K562 (cell line): ENCODE measurements around the gene ZDHHC8. TPM values are rescaled to one million over a fixed set of nuclear protein-coding genes. Genes with fewer than 3 reads are reported as not detected.
A peak's percentile ranks its signal among the peaks of the same experiment; 100 is the strongest.

Experiments used
- ATAC-seq: fragments of 200-7000 bp; cut with Tn5 transposase; 3 replicates; pipeline ENCODE4 v1.9.1; 2020; ENCODE audit warnings: moderate library complexity
- BruUV-seq: library from RNA; stranded (reverse); fragments of 400-500 nt; replicated peaks from 2 replicates; lab custom pipeline; 2021; lab: Mats Ljungman, UMichigan
- CTCF ChIA-PET: fragments of 300-600 bp; formaldehyde crosslinking; extraction: SDS; loops from one replicate; lab custom pipeline; 2021; ENCODE audit warnings: low intra/inter-chr PET ratio; lab: Yijun Ruan, JAX
- POLR2A ChIA-PET: fragments of 300-600, 350-650 bp; sonication (Branson Sonifier 250); formaldehyde crosslinking; extraction: SDS; loops from one replicate; lab custom pipeline; 2021; ENCODE audit warnings: antibody characterized with exemption, inconsistent platforms; lab: Yijun Ruan, JAX
- DNase-seq, 4 experiments: peaks; one replicate each; pipeline versions ENCODE4 v3.0.0 to v3.0.0-alpha.2; 2011 to 2018; ENCODE audit warnings: low spot score in 3 of 4, mixed read lengths in 3 of 4; ENCODE audit errors: extremely low read depth in 1 of 4
- FAIRE-seq: peaks from 2 replicates; lab custom pipeline; 2011; peaks lifted over from hg19 to GRCh38; lab: Jason Lieb, UNC
- H2AFZ ChIP-seq: 2 replicates; pipeline ENCODE4 v1.6.0; 2011; ENCODE audit warnings: low read depth, low read length, control low read depth, inconsistent platforms
- H3K27ac ChIP-seq: fragments of 200-600 bp; 3 replicates; pipeline ENCODE4 v1.8.0; 2011; ENCODE audit warnings: low read depth, mild to moderate bottlenecking, control low read depth, inconsistent platforms, low read length, moderate library complexity, mixed read lengths; ENCODE audit errors: extremely low read depth
- H3K27me3 ChIP-seq, 2 experiments: fragments of 300-600 bp in 1 of 2; 2 replicates in 1 of 2; 3 replicates in 1 of 2; pipeline versions ENCODE4 v1.6.0 to v1.8.0; 2011; ENCODE audit warnings: inconsistent platforms in 2 of 2, low read length in 2 of 2, mild to moderate bottlenecking in 1 of 2, mixed read lengths in 1 of 2, moderate library complexity in 1 of 2; ENCODE audit not compliant: control insufficient read depth in 2 of 2, insufficient read depth in 2 of 2
- H3K36me3 ChIP-seq: fragments of 300-600 bp; 3 replicates; pipeline ENCODE4 v1.8.0; 2011; ENCODE audit warnings: mild to moderate bottlenecking, low read length, inconsistent platforms; ENCODE audit not compliant: control insufficient read depth, insufficient read depth
- H3K4me1 ChIP-seq, 2 experiments: fragments of 200-600 bp in 1 of 2; replicated peaks in 1 of 2; 2 replicates in 1 of 2; 3 replicates in 1 of 2; pipeline versions ENCODE4 v1.5.1 to v1.8.0; 2011; ENCODE audit warnings: inconsistent platforms in 2 of 2, low read length in 2 of 2, mild to moderate bottlenecking in 1 of 2, mixed read lengths in 1 of 2, moderate library complexity in 1 of 2; ENCODE audit not compliant: control insufficient read depth in 2 of 2, insufficient read depth in 2 of 2
- H3K4me2 ChIP-seq: 2 replicates; pipeline ENCODE4 v1.6.1; 2011; ENCODE audit warnings: low read length, control low read depth, inconsistent platforms, mixed read lengths; ENCODE audit not compliant: insufficient read depth
- H3K4me3 ChIP-seq: fragments of 200-600 bp; sonication (generic), shearing (Covaris generic); 2 replicates; pipeline ENCODE4 v1.5.1; 2016; ENCODE audit warnings: control low read depth, inconsistent platforms
- H3K79me2 ChIP-seq: fragments of 200-600 bp; 3 replicates; pipeline ENCODE4 v1.8.0; 2011; ENCODE audit warnings: low read length, inconsistent platforms; ENCODE audit not compliant: control insufficient read depth, insufficient read depth
- H3K9ac ChIP-seq, 2 experiments: 2 replicates each; pipeline versions ENCODE4 v1.6.0 to v1.6.1; 2011; ENCODE audit warnings: low read depth in 2 of 2, low read length in 2 of 2, control low read depth in 1 of 2, inconsistent platforms in 1 of 2, mild to moderate bottlenecking in 1 of 2, mixed read lengths in 1 of 2; ENCODE audit not compliant: insufficient read depth in 1 of 2
- H3K9me1 ChIP-seq: one replicate; pipeline ENCODE4 v1.6.0; 2011; ENCODE audit warnings: inconsistent platforms, mild to moderate bottlenecking, low read length, moderate library complexity; ENCODE audit not compliant: control insufficient read depth, insufficient read depth
- H3K9me3 ChIP-seq: replicated peaks from 2 replicates; pipeline ENCODE4 v1.5.1; 2011; ENCODE audit warnings: low read depth, low read length, inconsistent platforms; ENCODE audit not compliant: control insufficient read depth, insufficient read depth
- H4K20me1 ChIP-seq: replicated peaks from 2 replicates; pipeline ENCODE4 v1.6.1; 2011; ENCODE audit warnings: low read length, inconsistent platforms, mixed read lengths; ENCODE audit not compliant: control insufficient read depth, insufficient read depth
- KLF1 ChIP-seq: fragments of 450-650 bp; IDR thresholded peaks from 2 replicates; pipeline ENCODE4 v1.6.1; 2016; ENCODE audit warnings: missing genetic modification characterization, missing compliant biosample characterization
- MAFK ChIP-seq: IDR thresholded peaks from 2 replicates; pipeline ENCODE4 v1.6.1; 2011; ENCODE audit warnings: low read length, improper control_type of control experiment
- MEIS2 ChIP-seq: fragments of 450-650 bp; IDR thresholded peaks from 2 replicates; pipeline ENCODE4 v1.6.1; 2014; ENCODE audit warnings: mild to moderate bottlenecking; ENCODE audit not compliant: partially characterized antibody
- NR2C1 ChIP-seq, 2 experiments: fragments of 450-650 bp; IDR thresholded peaks; 2 replicates each; pipeline ENCODE4 v1.6.1; 2017; ENCODE audit warnings: mild to moderate bottlenecking in 2 of 2, antibody characterized with exemption in 1 of 2, inconsistent platforms in 1 of 2, missing compliant biosample characterization in 1 of 2, missing genetic modification characterization in 1 of 2
- SETDB1 ChIP-seq: IDR thresholded peaks from one replicate; pipeline ENCODE4 v1.6.1; 2012; ENCODE audit warnings: low read length, control low read depth, inconsistent platforms
- SRF ChIP-seq, 2 experiments: fragments of 250-450, 450-650 bp in 1 of 2; sonication (Bioruptor Pico) in 1 of 2; sonication (generic) in 1 of 2; formaldehyde crosslinking; IDR thresholded peaks; 2 replicates each; pipeline versions ENCODE4 v1.5.0 to v1.5.1; 2020 to 2022; ENCODE audit warnings: mild to moderate bottlenecking in 1 of 2, missing genetic modification reagents in 1 of 2
- TBL1XR1 ChIP-seq, 2 experiments: IDR thresholded peaks; 2 replicates each; pipeline ENCODE4 v1.6.1; 2012; ENCODE audit warnings: improper control_type of control experiment in 2 of 2, low read length in 2 of 2, mild to moderate bottlenecking in 1 of 2
- WGBS: fragments of 100-300 bp; shearing (Covaris generic); methylation state at CpG from one replicate; pipeline ENCODE4 v1.1.6; 2016; ENCODE audit warnings: low coverage, mixed read lengths; ENCODE audit not compliant: insufficient coverage; ENCODE audit errors: missing lambda C conversion rate; 5-methylcytosine and 5-hydroxymethylcytosine counted together
- in situ Hi-C: fragments of 300-500 bp; cut with MboI; formaldehyde crosslinking; loops from 4 replicates; pipeline ENCODE4 v1.15.0; 2018; ENCODE audit warnings: inconsistent platforms, mixed read lengths
- intact Hi-C: fragments of 100-400 bp; cut with micrococcal nuclease; formaldehyde crosslinking; loops from 2 replicates; pipeline ENCODE4 v1.14.2; 2022
- polyA plus RNA-seq, 8 experiments: library from polyadenylated mRNA; depleted of rRNA in 4 of 8; stranded (reverse) in 5 of 8; unstranded in 3 of 8; fragments of >200 nt; fragmentation: Nextera tagmentation in 2 of 8; fragmentation: Illumina TruSeq in 1 of 8; extraction: Ambion mirVana in 2 of 8; extraction: Trizol in 1 of 8; gene quantifications; 2 replicates each; pipeline versions ENCODE4 v1.2.1 to v1.2.3, GENCODE V29; 2011 to 2014; ENCODE audit warnings: inconsistent platforms in 1 of 8, missing spikeins in 1 of 8
- total RNA-seq, 7 experiments: library from RNA; depleted of rRNA in 6 of 7; stranded (reverse); fragments of >200 nt in 6 of 7; fragmentation: Illumina TruSeq in 2 of 7; extraction: Trizol in 2 of 7; gene quantifications; 2 replicates each; pipeline versions ENCODE4 v1.2.1 to v1.2.3, GENCODE V29; 2011 to 2021; ENCODE audit warnings: low replicate concordance in 1 of 7

ZDHHC8 gene
- total and polyA plus RNA-seq, 9 of the 15 experiments (the other 6 are each of a cell fraction or from before 2014, with no cell fraction given): 0.04 to 109 (median 16.4) TPM

- in situ Hi-C loops: loop anchor here (5.0 kb wide), 1 partner anchor 116 kb away; no protein-coding TSS in a partner anchor
- BruUV-seq: no TSS peak
- POLR2A ChIA-PET: interaction anchor here (0.6 to 19.4 kb wide), 17 partner anchors 5 to 859 kb away, joined by 3 to 513 read pairs (median 3); partner anchors contain the start of genes RANBP1, TANGO2 and TRMT2A
- peaks cover 26% of the 10 kb centered on the region for H4K20me1 ChIP-seq
- H3K4me3 ChIP-seq: no peak overlapping the region
- H2AFZ ChIP-seq: no peak overlapping the region
- TF ChIP-seq SRF (CRISPR knock-in tag; IDR thresholded peaks at IDR 0.05): 0 out of 4 replicates have a peak, but pooled peaks of 1 of the 2 experiments have one; percentile 20
- no peak for TF ChIP-seq MEIS2
- TF ChIP-seq SETDB1: peak; percentile 38
- TF ChIP-seq MAFK: 0 out of 2 replicates have a peak, but pooled peaks have one; percentile 2
- TF ChIP-seq TBL1XR1 (IDR thresholded peaks at IDR 0.05; ENCODE audit: low read length in 2 of 2): 0 out of 4 replicates have a peak, but pooled peaks of 1 of the 2 experiments have one; percentile 15
- no peak for TF ChIP-seq NR2C1 (IDR thresholded peaks at IDR 0.05)
- no peak for TF ChIP-seq NR2C1 (tag; IDR thresholded peaks at IDR 0.05)
- TF ChIP-seq KLF1 (tag): 0 out of 2 replicates have a peak, but pooled peaks have one; percentile 15
- TF ChIP-seq, all 486 proteins: peak for 5
- Histone ChIP-seq H3K36me3 (peaks cover 97% of the 10 kb centered on the region), H3K27ac (no peak overlapping the region), H3K4me1 (peaks cover 24 to 30% of the 10 kb centered on the region in 2 experiments), H3K4me2 (no peak overlapping the region), H3K9me3 (no peaks in the 10 kb centered on the region), H3K27me3 (no peaks in the 10 kb centered on the region), H3K9ac (peak overlapping the region in 1 of 2 experiments; percentile 53; a peak in 2 of 4 replicates), H3K79me2 (peaks cover 79% of the 10 kb centered on the region), H3K9me1 (peaks cover 9% of the 10 kb centered on the region)
- 95% methylated on average over 8 of the region's 8 CpGs for WGBS
- intact Hi-C loops: no loop called here
- ATAC-seq: no peak
- DNase-seq: no peak
- CTCF ChIA-PET: no interaction called here
- FAIRE-seq: no peak
These were observed 43.3 kb upstream of the ZDHHC8 start for GRCh38 chr22:20088263-20088648.
